Measurements from ENCODE around the gene PUM1.

PUM1 gene

GRCh38 chr1:31041529-31041928 is 24.0 kb downstream of the PUM1 start:
- no peak for TF ChIP-seq CTCF (IDR thresholded peaks at IDR 0.05)

GRCh38 chr1:31040038-31040437 is 25.5 kb downstream of the PUM1 start:
- TF ChIP-seq CTCF (IDR thresholded peaks at IDR 0.05), result no peak

- TF ChIP-seq CTCF (IDR thresholded peaks at IDR 0.05), result no peak
These were observed 27.2 kb downstream of the PUM1 start for GRCh38 chr1:31038360-31038759.

- TF ChIP-seq CTCF (IDR thresholded peaks at IDR 0.05), result no peak
These were observed 28.6 kb downstream of the PUM1 start for GRCh38 chr1:31036749-31037500.

GRCh38 chr1:31033598-31033997 is 31.9 kb downstream of the PUM1 start:
- no peak for TF ChIP-seq CTCF (IDR thresholded peaks at IDR 0.05)

DNA sequence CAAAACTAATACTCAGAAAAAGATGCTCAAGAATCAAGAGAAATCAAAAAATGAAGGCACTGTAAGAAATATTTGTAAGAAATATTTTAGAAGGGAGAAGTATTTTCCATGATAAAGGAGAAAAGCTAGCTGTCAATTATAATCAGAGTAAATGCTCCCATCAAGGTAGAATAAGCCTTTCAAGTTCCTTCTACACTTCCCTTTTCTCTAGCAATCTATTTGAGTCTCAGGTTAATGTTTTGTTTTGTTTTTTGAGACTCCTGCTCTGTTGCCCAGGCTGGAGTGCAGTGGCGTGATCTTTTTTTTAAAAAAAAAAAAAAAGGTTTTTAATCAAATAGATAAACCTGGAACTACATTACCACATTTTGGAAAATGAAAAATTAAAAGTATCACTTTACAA is 33.3 kb downstream of the PUM1 start:
- TF ChIP-seq CTCF (IDR thresholded peaks at IDR 0.05), result no peak

- TF ChIP-seq CTCF (IDR thresholded peaks at IDR 0.05), result no peak
These were observed 34.0 kb downstream of the PUM1 start for GRCh38 chr1:31031330-31032143.
